ENCODE data around the gene LAMA1.
"Not testable (repeated sequence)": the region's sequence is repeated elsewhere in the genome, so short reads cannot be mapped to it uniquely, and the experiment has no call there.

Gene LAMA1

GRCh38 chr18:7117390-7118355 lies at the start of gene LAMA1:
Gene LAMA1 (minus strand): TSS chr18:7117797. CDS start chr18:7117720, 77 bp downstream.
- no peak for DNase-seq (ENCODE audit: low read depth)

GRCh38 chr18:7165846-7166393 lies 48.3 kb upstream of the LAMA1 start:
- DNase-seq (ENCODE audit: low read depth) = no peak

- DNase-seq (ENCODE audit: low read depth) = no peak
Measured at GRCh38 chr18:7164323-7165004, 46.9 kb upstream of the LAMA1 start.

- DNase-seq (ENCODE audit: low read depth) = no peak
Measured at GRCh38 chr18:7158216-7158615, 40.6 kb upstream of the LAMA1 start.

- no peak for DNase-seq (ENCODE audit: low read depth)
Measured at GRCh38 chr18:7157760-7158159, 40.2 kb upstream of the LAMA1 start.

- no peak for DNase-seq (ENCODE audit: low read depth)
Measured at GRCh38 chr18:7155887-7156286, 38.3 kb upstream of the LAMA1 start.

GRCh38 chr18:7155092-7155491 lies 37.5 kb upstream of the LAMA1 start:
- DNase-seq (ENCODE audit: low read depth) = no peak

GRCh38 chr18:7152440-7152839 lies 34.8 kb upstream of the LAMA1 start:
- DNase-seq (ENCODE audit: low read depth) = no peak

- DNase-seq (ENCODE audit: low read depth) = no peak
Measured at GRCh38 chr18:7147399-7147798, 29.8 kb upstream of the LAMA1 start.

GRCh38 chr18:7146067-7146466 lies 28.5 kb upstream of the LAMA1 start:
- no peak for DNase-seq (ENCODE audit: low read depth)

- not testable (repeated sequence) for DNase-seq (ENCODE audit: low read depth)
Measured at GRCh38 chr18:7144921-7145320, 27.3 kb upstream of the LAMA1 start.

- no peak for DNase-seq (ENCODE audit: low read depth)
Measured at GRCh38 chr18:7141287-7141686, 23.7 kb upstream of the LAMA1 start.

- no peak for DNase-seq (ENCODE audit: low read depth)
Measured at GRCh38 chr18:7139409-7139808, 21.8 kb upstream of the LAMA1 start.

GRCh38 chr18:7133181-7133580 lies 15.6 kb upstream of the LAMA1 start:
- DNase-seq (ENCODE audit: low read depth) = no peak

- DNase-seq (ENCODE audit: low read depth) = no peak
Measured at GRCh38 chr18:7132356-7133150, 15.0 kb upstream of the LAMA1 start.

GRCh38 chr18:7122376-7122775 lies 4.8 kb upstream of the LAMA1 start:
- DNase-seq (ENCODE audit: low read depth) = no peak

- DNase-seq (ENCODE audit: low read depth) = no peak
Measured at GRCh38 chr18:7116792-7117389, 706 bp downstream of the LAMA1 start.

GRCh38 chr18:7116001-7116730 lies 1.4 kb downstream of the LAMA1 start:
- DNase-seq (ENCODE audit: low read depth) = no peak

- DNase-seq (ENCODE audit: low read depth) = no peak
Measured at GRCh38 chr18:7112936-7113335, 4.7 kb downstream of the LAMA1 start.

GRCh38 chr18:7111134-7111533 lies 6.5 kb downstream of the LAMA1 start:
- no peak for DNase-seq (ENCODE audit: low read depth)

- DNase-seq (ENCODE audit: low read depth) = no peak
Measured at GRCh38 chr18:7105943-7106342, 11.7 kb downstream of the LAMA1 start.
